H1 (cell line): ENCODE data around the gene MAPK4. TPM values are rescaled to one million over a fixed set of nuclear protein-coding genes. Genes with fewer than 3 reads are reported as not detected.
"Not testable (repeated sequence)": the region's sequence is repeated elsewhere in the genome, so short reads cannot be mapped to it uniquely, and the experiment has no call there.

Experiments
- CTCF ChIA-PET: fragments of 300-600 bp; sonication (Branson Sonifier 250); formaldehyde crosslinking; loops from one replicate; lab custom pipeline; 2021; ENCODE audit not compliant: partially characterized antibody; lab: Charles Lee
- POLR2A ChIA-PET: fragments of 300-600 bp; sonication (Branson Sonifier 250); formaldehyde crosslinking; loops from one replicate; lab custom pipeline; 2021; ENCODE audit warnings: inconsistent platforms; ENCODE audit not compliant: partially characterized antibody; lab: Charles Lee
- DNase-seq, 2 experiments: peaks; one replicate each; pipeline versions ENCODE4 v3.0.0 to v3.0.0-alpha.2; 2010 to 2022; ENCODE audit warnings: low spot score in 2 of 2, low read depth in 1 of 2, mixed read lengths in 1 of 2
- FAIRE-seq: peaks from 2 replicates; lab custom pipeline; 2011; peaks lifted over from hg19 to GRCh38; lab: Jason Lieb, UNC
- H2AFZ ChIP-seq: 2 replicates; pipeline ENCODE4 v1.8.1; 2012; ENCODE audit warnings: low read length, inconsistent platforms
- H2AK5ac ChIP-seq: 2 replicates; pipeline ENCODE4 v1.6.1; 2013; ENCODE audit warnings: low read depth, low read length
- H2BK120ac ChIP-seq: replicated peaks from 2 replicates; pipeline ENCODE3; 2013; ENCODE audit warnings: low read depth, low read length, inconsistent platforms
- H2BK12ac ChIP-seq: 2 replicates; pipeline ENCODE4 v1.6.1; 2013; ENCODE audit warnings: low read depth, low read length
- H2BK15ac ChIP-seq: 2 replicates; pipeline ENCODE4 v1.6.1; 2013; ENCODE audit warnings: low read length
- H2BK20ac ChIP-seq: 2 replicates; pipeline ENCODE4 v1.6.1; 2013; ENCODE audit warnings: low read length
- H2BK5ac ChIP-seq: 2 replicates; pipeline ENCODE4 v1.6.1; 2013; ENCODE audit warnings: low read depth, low read length
- H3K14ac ChIP-seq: 2 replicates; pipeline ENCODE4 v1.6.1; 2013; ENCODE audit warnings: inconsistent platforms; ENCODE audit not compliant: insufficient read length
- H3K18ac ChIP-seq: 2 replicates; pipeline ENCODE4 v1.6.1; 2013; ENCODE audit warnings: low read length; ENCODE audit errors: extremely low read depth
- H3K23ac ChIP-seq: 2 replicates; pipeline ENCODE4 v1.6.1; 2013; ENCODE audit warnings: inconsistent platforms; ENCODE audit not compliant: insufficient read length
- H3K23me2 ChIP-seq: 2 replicates; pipeline ENCODE4 v1.6.1; 2013; ENCODE audit warnings: low read depth, low read length
- H3K27ac ChIP-seq: 2 replicates; pipeline ENCODE4 v1.6.1; 2011; ENCODE audit warnings: low read depth, low read length, inconsistent platforms
- H3K27me3 ChIP-seq, 4 experiments: replicated peaks in 1 of 4; 1 replicate in 1 of 4; 2 replicates in 3 of 4; pipeline versions ENCODE4 v1.6.1 to v1.8.1; 2011 to 2013; ENCODE audit warnings: low read length in 3 of 4, mild to moderate bottlenecking in 3 of 4, inconsistent platforms in 2 of 4, mixed read lengths in 2 of 4, moderate library complexity in 1 of 4; ENCODE audit not compliant: control insufficient read depth in 3 of 4, insufficient read depth in 3 of 4; ENCODE audit errors: extremely low read depth in 1 of 4
- H3K36me3 ChIP-seq, 4 experiments: 2 replicates each; pipeline versions ENCODE4 v1.6.1 to v1.8.1; 2011 to 2013; ENCODE audit warnings: mild to moderate bottlenecking in 4 of 4, low read length in 3 of 4, moderate library complexity in 2 of 4, control low read depth in 1 of 4, inconsistent platforms in 1 of 4; ENCODE audit not compliant: insufficient read depth in 4 of 4, control insufficient read depth in 2 of 4
- H3K4ac ChIP-seq: replicated peaks from 2 replicates; pipeline ENCODE3; 2013; ENCODE audit warnings: low read length, low read depth, mixed read lengths, inconsistent platforms; ENCODE audit not compliant: insufficient read length
- H3K4me1 ChIP-seq, 4 experiments: replicated peaks in 1 of 4; 1 replicate in 1 of 4; 2 replicates in 3 of 4; pipeline versions ENCODE4 v1.6.1 to v1.8.1; 2011 to 2013; ENCODE audit warnings: low read length in 3 of 4, inconsistent platforms in 2 of 4, mixed read lengths in 1 of 4; ENCODE audit not compliant: insufficient read depth in 4 of 4, control insufficient read depth in 3 of 4
- H3K4me2 ChIP-seq, 2 experiments: 2 replicates each; pipeline versions ENCODE4 v1.6.1 to v1.8.1; 2011 to 2013; ENCODE audit warnings: low read depth in 2 of 2, low read length in 2 of 2, control low read depth in 1 of 2, inconsistent platforms in 1 of 2, mild to moderate bottlenecking in 1 of 2; ENCODE audit not compliant: insufficient read depth in 1 of 2
- H3K4me3 ChIP-seq, 4 experiments: fragments of 200-600, 300-600 bp in 1 of 4; sonication (generic), shearing (Covaris generic), sonication (Bioruptor Twin) in 1 of 4; 2 replicates each; pipeline versions ENCODE4 v1.5.1 to v1.8.1; 2011 to 2016; ENCODE audit warnings: low read length in 4 of 4, low read depth in 3 of 4, control low read depth in 2 of 4, inconsistent platforms in 2 of 4, mild to moderate bottlenecking in 2 of 4, mixed read lengths in 1 of 4, moderate library complexity in 1 of 4; ENCODE audit not compliant: insufficient read depth in 2 of 4; ENCODE audit errors: extremely low read depth in 1 of 4
- H3K56ac ChIP-seq: replicated peaks from 2 replicates; pipeline ENCODE3; 2013; ENCODE audit warnings: low read depth, mild to moderate bottlenecking, mixed read lengths, low read length, inconsistent platforms; ENCODE audit not compliant: insufficient read length
- H3K79me1 ChIP-seq: 2 replicates; pipeline ENCODE4 v1.6.1; 2013; ENCODE audit warnings: low read depth, low read length, control low read depth
- H3K79me2 ChIP-seq, 2 experiments: 2 replicates each; pipeline versions ENCODE4 v1.6.1 to v1.8.1; 2012 to 2013; ENCODE audit warnings: low read length in 2 of 2, mild to moderate bottlenecking in 2 of 2, inconsistent platforms in 1 of 2; ENCODE audit not compliant: insufficient read depth in 2 of 2, control insufficient read depth in 1 of 2
- H3K9ac ChIP-seq, 4 experiments: replicated peaks in 1 of 4; 1 replicate in 1 of 4; 2 replicates in 3 of 4; pipeline versions ENCODE4 v1.6.1 to v1.8.1; 2011 to 2013; ENCODE audit warnings: low read depth in 3 of 4, low read length in 3 of 4, control low read depth in 2 of 4, mild to moderate bottlenecking in 2 of 4, moderate library complexity in 2 of 4, inconsistent platforms in 1 of 4; ENCODE audit errors: extremely low read depth in 1 of 4
- H3K9me3 ChIP-seq, 2 experiments: 2 replicates each; pipeline versions ENCODE4 v1.6.1 to v1.8.1; 2012 to 2013; ENCODE audit warnings: mild to moderate bottlenecking in 2 of 2, moderate library complexity in 2 of 2, control low read depth in 1 of 2, inconsistent platforms in 1 of 2, low read depth in 1 of 2, low read length in 1 of 2, mixed read lengths in 1 of 2; ENCODE audit not compliant: insufficient read depth in 2 of 2
- H4K20me1 ChIP-seq, 2 experiments: replicated peaks in 1 of 2; 2 replicates each; pipeline versions ENCODE3 to v1.8.1; 2011 to 2013; ENCODE audit warnings: inconsistent platforms in 2 of 2, low read length in 2 of 2, mild to moderate bottlenecking in 1 of 2; ENCODE audit not compliant: insufficient read depth in 2 of 2, control insufficient read depth in 1 of 2
- H4K5ac ChIP-seq: 2 replicates; pipeline ENCODE4 v1.6.1; 2013; ENCODE audit warnings: low read length, low read depth, mixed read lengths, inconsistent platforms; ENCODE audit not compliant: insufficient read length
- H4K8ac ChIP-seq: 2 replicates; pipeline ENCODE4 v1.8.0; 2013; ENCODE audit warnings: mild to moderate bottlenecking, moderate library complexity, low read length, inconsistent platforms; ENCODE audit not compliant: insufficient read depth; ENCODE audit errors: extremely low read depth
- H4K91ac ChIP-seq: replicated peaks from 2 replicates; pipeline ENCODE3; 2013; ENCODE audit warnings: low read length, mixed read lengths, inconsistent platforms; ENCODE audit not compliant: insufficient read length
- WGBS, 2 experiments: shearing (Covaris generic) in 1 of 2; methylation state at CpG; one replicate each; pipeline versions ENCODE4 v1.1.6 to v1.1.7; 2013 to 2015; ENCODE audit warnings: low lambda C conversion rate in 2 of 2, mixed read lengths in 2 of 2, inconsistent platforms in 1 of 2, low coverage in 1 of 2, missing lambda C conversion rate in 1 of 2; ENCODE audit not compliant: insufficient replicate concordance in 2 of 2, insufficient coverage in 1 of 2, insufficient read length in 1 of 2; ENCODE audit errors: extremely low coverage in 1 of 2, missing lambda C conversion rate in 1 of 2; 5-methylcytosine and 5-hydroxymethylcytosine counted together
- polyA plus RNA-seq, 7 experiments: library from polyadenylated mRNA; depleted of rRNA in 3 of 7; stranded (reverse) in 5 of 7; unstranded in 2 of 7; fragments of >200 nt in 5 of 7; fragments of 200-250 nt in 2 of 7; gene quantifications; 1 replicate in 5 of 7; 2 replicates in 1 of 7; 4 replicates in 1 of 7; pipeline versions ENCODE4 v1.2.1 to v1.2.3, GENCODE V29; 2011 to 2013; ENCODE audit warnings: missing spikeins in 2 of 7, mixed read lengths in 2 of 7
- total RNA-seq: library from RNA; stranded (reverse); fragmentation: NEBNext Ultra II Directional; extraction: Animal tissue kit (Norgen Biotek cat#: 25700); gene quantifications from 2 replicates; pipeline ENCODE4 v1.2.1, GENCODE V29; 2021

The MAPK4 gene
- total and polyA plus RNA-seq, 2 of the 8 experiments (the other 6 are each of a cell fraction or from before 2014, with no cell fraction given), result 3.2 to 3.7 TPM

DNA sequence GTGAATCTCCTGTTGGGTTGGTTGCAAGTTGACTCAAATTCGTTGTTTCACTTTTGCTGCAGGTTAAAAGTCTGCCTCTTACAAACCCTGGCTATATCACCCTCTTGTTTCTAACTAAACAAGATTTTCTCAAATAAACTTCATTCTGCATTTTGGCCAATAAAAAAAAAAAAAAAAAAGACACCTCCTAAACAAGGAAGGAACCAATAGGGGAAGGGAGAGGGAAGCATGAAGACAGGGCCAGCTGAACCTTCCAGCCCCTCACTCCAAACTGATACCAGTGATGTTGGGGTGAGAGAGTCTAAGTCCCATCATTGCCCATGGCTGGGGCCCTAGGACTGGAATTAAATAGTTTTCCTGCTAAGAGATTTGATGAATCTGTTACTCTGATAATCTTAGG, 2.4 kb downstream of the MAPK4 start:
- H2BK5ac ChIP-seq, H3K14ac ChIP-seq, H3K4me2 ChIP-seq, H3K79me2 ChIP-seq, FAIRE-seq, H2AFZ ChIP-seq, H3K18ac ChIP-seq, H3K79me1 ChIP-seq, H4K5ac ChIP-seq, H3K36me3 ChIP-seq, H3K9me3 ChIP-seq, H3K4me1 ChIP-seq, H3K27ac ChIP-seq, H3K56ac ChIP-seq, POLR2A ChIA-PET, H3K4me3 ChIP-seq, H2BK120ac ChIP-seq, H3K4ac ChIP-seq, H4K8ac ChIP-seq, H3K9ac ChIP-seq, H2BK15ac ChIP-seq, H4K91ac ChIP-seq, H3K23ac ChIP-seq, H4K20me1 ChIP-seq, H2AK5ac ChIP-seq, H2BK12ac ChIP-seq, CTCF ChIA-PET, H2BK20ac ChIP-seq, DNase-seq: not testable (repeated sequence)
- H3K27me3 ChIP-seq, result peaks cover 5 to 43% (median 40%) of the 10 kb centered on the region in 4 experiments
- peaks cover 15% of the 10 kb centered on the region; the same call in 1 of the 2 replicates for H3K23me2 ChIP-seq
- 80% methylated on average over 1 of the region's 1 CpG; no CpG with 5 or more reads in 1 of the 2 experiments for WGBS, 2 experiments
